HG03039 (cell line): ENCODE data around the gene PARD3B.

Source experiments
- ATAC-seq: cut with Tn5 transposase; IDR thresholded peaks from one replicate; pipeline ENCODE4 v1.9.1; 2021; ENCODE audit warnings: mild to moderate bottlenecking, moderate library complexity; ENCODE audit not compliant: unreplicated experiment

The PARD3B gene

DNA sequence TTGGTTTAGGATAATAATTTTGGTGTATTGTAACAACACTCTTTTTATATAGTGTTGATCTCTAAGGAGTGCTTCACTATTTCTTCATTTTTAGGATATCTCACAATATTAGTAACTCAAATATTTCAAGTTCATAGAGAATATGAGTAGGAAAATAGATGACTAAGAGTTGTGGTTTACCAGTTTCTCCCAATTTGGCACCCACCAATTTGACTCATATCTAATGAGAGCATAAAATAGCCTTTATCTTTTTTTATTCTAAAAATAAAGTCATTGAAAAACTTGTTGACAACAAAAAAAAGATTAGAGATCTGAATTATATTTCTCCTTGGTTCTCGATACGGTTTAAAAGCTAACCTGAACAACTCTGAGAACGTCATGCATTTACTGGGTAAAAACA lies 204.0 kb downstream of the PARD3B start:
- ATAC-seq: no peak

GRCh38 chr2:204750389-204750788 lies 205.1 kb downstream of the PARD3B start:
- no peak for ATAC-seq

DNA sequence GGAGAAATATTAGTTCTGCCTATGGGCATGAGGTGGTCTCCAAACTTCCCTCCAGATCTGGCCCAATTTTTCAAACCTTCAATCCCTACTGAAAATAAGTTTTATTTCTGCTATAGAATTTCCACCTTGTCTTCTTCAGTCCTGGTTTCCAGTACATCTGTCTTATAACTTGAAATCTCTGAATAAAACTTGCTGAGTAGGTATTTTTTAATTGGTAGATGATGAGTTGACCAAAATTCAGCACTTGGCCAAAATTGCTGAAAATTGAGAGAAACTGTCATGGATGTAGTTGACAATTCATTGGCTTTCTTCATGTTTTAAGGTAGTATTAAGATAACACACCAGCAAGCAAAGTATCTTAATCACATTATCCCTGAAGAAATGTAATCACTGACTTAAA lies 206.2 kb downstream of the PARD3B start:
- ATAC-seq: no peak

- no peak for ATAC-seq
These were observed 208.6 kb downstream of the PARD3B start for GRCh38 chr2:204753841-204754240.

DNA sequence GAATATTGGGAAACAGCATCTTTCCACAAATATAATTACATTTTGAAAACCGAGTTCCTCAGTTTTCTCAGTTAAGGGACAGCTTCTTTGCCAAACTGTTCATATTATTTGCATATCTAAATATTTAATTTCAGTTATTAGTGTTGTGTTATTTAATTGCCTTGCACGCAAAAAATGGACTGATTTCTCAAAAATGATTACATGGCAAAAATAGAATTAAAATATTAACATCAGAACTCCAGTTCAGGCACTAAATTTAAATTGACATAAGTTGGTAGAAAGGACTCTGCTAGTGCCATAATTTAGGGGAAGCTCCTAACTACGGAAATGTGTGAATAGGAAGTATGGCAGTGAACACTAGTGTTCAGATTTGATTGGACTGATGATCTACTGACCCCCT lies 209.6 kb downstream of the PARD3B start:
- no peak for ATAC-seq

- ATAC-seq: no peak
These were observed 218.9 kb downstream of the PARD3B start for GRCh38 chr2:204763974-204764703.

DNA sequence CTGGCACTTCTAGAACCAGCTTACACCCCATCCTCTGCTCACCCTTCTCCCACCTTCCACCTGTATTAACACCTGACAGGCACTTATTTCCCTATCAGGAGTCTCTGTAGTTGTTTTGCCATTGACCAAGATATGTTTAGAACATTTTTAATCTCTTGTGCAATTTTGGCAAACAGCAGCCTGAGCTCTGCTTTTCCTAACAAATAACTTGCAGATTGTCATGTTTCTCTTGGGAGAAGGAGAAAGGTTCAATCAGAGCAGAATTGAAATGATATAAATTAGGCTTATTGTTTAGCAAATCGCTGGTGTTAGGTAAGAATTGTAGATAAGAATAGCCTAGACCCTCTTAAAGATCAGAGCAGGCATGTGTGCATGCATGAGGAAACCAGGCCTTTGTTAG lies 225.5 kb downstream of the PARD3B start:
- ATAC-seq: no peak

DNA sequence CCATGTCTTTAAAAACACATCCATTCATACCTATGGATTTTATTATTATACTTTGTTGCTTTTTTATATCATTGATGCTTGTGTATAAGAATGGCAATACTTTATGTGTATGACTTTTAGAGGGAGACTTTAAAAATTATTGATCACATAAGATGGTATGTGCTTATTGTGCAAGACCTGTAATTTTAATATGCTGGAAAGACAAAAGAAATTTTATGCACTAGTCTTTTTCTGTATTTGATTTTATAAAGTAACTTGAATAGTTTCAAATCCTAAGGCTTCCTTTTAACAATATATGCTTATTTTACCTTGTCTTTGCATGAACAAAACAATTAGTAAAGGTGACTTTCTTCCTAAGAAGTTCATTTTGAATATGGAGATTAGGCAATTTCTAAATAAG lies 226.4 kb downstream of the PARD3B start:
- ATAC-seq: no peak

DNA sequence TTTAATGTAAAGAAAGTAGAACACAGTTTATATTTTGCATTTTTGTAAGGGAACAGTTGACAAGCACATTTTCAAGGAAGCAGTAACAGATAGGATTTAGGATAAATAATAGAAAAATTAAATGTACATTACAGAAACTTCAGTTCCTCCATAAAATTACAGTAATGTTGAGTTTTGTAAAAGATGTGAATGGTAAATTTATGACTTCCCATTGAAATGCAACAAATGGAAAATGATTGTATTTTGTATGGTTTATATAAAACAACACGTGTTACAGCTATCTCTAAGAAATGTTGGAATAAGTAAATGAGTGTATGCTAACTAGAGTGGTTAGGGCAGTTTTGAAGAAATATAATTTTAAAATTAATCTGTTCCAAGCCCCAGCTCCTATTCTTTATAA lies 227.3 kb downstream of the PARD3B start:
- ATAC-seq: no peak

DNA sequence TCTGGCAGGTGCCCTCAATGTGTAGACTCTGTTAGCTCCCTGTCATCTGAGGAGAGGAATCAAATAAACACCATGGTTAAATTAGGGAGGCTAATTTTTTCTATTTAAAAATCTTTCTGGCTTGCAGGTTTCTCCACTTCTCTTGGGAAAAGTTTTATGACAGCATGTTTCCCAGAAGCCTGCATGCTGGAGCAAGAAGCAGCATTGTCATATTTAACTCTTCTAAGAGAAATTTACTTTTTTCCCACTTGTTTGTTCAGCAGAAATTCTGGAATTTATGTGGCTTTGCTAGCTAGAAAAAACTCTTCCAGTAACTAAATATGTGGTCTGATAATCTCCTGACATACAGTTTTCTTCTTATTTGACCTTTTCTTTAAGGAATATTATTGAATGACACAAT lies 230.5 kb downstream of the PARD3B start:
- ATAC-seq: no peak

DNA sequence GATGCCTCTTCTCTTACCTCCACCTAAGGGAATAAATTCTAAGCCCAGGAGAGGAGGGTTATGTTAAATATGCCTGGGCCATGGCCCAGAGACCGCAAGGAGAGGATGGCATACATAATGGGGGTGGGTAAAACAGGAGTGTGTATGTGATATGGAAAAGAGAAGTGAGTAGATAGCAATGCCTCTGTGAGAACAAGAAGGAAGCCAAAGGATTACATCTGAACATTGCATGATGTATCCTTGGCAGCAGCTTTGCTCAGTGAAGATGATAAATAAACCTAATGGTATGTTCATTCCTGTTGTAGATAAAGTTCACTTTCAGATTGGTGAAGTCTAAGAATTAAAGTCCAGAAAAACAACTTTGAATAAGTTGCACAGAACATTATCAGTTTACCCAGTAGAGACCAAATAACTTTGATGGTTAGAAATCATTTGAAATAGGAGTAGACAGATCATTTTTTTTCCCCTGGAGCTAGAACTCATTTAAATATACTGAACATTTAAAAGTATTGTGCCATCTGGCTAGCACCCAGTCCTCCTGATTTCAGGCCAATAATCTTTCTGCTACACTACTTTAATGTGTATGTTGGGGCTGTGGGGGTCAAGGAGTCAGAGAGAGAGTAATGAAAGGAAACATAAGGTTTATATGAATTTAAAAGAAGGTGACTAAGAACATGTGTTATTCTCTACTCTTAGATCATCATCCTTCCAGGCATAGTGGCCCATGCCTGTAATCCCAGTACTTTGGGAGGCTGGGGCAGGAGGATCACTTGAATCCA lies 231.7 kb downstream of the PARD3B start:
- ATAC-seq: no peak

DNA sequence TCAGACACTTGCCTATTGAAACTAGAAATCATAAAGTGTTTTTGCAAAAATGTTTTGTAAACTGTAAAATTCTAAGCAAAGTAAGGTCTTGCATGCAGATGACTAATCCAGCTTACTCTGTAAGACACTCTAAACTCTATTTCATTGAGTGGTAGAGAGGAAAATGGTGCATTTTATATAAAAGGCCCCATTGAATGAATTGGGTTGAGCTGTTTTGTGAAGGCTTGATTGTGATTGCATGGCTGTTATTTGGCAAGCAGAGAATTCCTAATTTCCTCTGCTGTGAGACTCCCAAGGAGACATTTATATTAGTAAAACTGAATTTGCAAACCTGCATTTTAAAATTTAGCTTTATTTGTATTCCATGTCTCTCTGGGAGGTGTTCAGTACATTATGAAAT lies 234.5 kb downstream of the PARD3B start:
- no peak for ATAC-seq

DNA sequence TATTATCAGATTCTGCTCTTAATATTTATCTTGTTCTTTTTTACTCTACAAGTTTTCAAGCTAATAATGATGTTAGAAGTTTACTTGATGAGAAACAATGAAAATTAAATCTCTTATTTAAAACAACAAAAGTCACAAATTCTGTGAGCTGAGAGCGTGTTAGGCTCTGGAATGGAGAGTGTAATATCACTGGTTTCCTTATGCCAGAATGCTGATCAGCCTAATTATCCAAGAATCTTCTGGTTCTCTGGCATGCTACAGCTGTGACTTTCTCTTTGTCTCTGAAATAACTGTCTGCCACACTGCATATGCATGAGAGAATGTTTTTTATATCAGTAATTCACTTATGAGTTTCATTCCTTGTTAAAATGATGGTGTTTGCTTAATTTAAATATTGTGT lies 236.7 kb downstream of the PARD3B start:
- no peak for ATAC-seq

DNA sequence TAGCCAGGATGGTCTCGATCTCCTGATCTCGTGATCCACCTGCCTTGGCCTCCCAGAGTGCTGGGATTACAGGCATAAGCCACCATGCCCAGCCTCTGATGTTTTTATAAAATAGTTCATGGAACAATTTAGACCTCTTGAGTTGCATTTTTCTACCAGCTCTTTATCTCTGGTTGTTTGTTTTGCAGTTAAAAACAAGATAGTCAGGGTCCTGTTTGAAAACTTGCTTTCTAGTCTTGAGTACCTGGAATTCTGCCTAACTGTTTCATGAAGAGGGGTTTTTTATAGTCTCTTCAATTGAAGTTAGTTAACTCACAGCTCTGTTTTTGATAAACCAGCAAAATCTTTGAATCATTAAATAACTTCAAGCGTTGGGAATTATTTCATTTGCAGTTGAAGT lies 244.8 kb downstream of the PARD3B start:
- no peak for ATAC-seq

DNA sequence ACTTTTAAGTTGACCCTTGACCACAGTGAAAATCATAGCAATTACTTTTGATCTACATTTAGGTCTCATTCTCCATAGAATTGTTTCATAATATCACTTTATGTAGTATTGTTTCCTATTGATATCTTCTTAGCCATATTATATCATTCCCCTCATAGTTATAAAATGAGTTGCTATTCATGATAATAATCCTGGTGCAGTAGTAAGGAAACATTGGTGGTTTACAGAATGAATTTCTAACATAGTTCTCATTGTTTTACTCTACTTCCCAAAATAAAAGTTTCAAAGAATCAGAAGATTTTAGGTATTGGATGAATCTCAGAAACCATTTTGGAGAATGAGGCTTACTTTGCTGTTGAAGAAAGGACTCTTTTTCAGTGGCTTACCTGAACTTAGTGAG lies 246.0 kb downstream of the PARD3B start:
- ATAC-seq: no peak

DNA sequence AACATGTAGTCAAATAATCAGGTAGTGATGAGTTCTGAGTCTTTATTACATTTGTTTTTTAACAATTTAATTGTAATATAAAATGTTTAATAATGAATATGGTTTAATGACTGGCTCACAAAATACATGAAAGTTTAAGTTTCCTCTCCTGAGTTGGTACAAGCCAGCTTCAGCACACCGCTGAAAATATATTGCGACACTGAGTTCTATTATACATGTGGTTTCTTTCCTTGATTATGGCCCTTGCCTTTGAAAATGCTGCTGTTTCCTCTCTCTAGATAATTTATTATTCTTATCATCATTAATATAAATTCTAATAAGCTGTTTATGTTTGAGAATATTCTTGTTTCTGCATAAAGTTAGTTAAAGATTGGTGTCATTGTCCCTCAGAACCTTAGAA lies 249.3 kb downstream of the PARD3B start:
- no peak for ATAC-seq

- no peak for ATAC-seq
These were observed 249.9 kb downstream of the PARD3B start for GRCh38 chr2:204795156-204795555.

DNA sequence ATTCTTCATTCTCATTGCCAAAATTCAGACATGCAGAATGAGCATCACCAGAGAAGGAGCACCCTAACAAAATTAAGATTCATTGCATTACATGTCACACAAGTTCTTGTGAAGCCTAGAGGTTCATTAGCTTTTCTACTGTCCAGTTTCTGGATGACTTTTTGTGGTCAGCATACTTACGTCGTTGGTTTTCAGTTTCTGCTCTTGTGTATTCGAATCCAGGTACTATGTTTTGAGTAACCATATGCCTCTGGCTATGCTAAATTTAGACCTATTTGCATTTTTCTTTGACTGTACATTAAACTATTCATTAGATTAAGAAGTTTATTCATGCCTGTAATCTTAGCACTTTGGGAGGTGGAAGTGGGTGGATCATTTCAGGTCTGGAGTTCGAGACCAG lies 251.3 kb downstream of the PARD3B start:
- ATAC-seq: peak; percentile 91

DNA sequence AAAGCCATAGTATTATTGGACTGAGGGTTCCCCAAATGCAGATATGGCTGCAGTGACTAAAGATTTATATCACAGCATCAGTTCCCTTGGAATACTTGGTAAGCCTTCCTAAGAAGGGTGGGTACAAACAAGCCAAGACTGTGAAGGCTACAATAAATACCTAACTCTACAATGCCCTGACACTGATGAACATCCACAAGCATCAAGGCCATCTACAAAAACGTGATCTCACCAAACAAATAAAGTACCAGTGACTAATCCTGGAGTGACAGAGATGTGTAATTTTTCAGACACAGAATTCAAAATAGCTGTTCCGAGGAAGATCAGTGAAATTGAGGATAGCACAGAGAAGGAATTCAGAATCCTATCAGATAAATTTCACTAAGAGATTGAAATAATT lies 254.5 kb downstream of the PARD3B start:
- no peak for ATAC-seq

GRCh38 chr2:204808494-204808893 lies 263.2 kb downstream of the PARD3B start:
- no peak for ATAC-seq

DNA sequence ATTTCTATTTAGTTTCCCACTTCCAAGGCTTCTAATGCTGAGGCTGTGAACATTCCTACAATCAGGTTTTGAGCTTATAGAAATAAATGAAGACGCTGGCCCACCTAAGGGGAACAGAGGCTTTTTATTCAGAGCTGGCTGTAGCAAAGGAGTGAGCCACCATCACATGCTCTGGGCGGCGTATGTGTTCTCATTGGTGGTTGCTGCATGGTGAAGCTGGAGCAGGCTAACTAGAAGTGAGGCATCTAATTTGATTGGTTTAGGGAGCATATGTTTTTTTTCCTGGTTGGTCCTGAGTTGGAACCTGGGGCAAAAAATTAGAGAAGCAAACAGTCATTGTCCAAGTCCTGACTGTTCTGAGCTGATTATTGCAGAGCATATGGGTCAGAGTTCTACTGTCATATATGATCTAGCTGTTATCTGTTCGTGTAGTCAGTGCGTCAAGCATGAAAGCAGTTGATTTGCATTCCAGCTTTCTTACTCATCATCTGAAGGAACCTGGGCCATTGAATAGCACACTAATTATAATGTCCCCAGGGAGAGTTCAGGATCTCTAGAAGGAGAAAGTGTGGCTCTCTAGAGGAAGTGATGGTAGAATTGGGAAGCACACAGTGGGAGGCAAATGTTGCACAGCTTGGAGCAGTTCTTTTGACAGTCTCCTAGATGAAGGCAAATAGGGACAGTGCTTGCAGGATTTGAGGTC lies 279.6 kb downstream of the PARD3B start:
- ATAC-seq: no peak

DNA sequence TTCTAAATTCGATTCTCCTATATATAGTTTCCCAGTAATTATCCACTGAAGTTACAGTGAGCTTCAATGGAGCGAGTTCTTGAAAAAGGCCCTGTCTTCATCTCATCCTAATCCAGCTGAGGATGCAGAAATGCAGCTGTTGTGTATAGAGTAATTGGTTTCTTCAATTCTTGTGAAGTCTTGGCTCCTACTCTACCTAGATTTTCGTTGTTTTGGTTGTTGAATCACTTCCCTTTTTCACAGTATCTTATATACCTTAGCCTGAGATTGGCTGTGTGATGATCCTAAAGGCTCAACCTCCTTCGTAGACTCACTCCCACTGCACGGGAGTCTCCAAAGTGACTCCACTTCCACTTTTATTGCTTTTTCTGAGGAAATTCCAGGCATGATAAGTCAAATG lies 280.4 kb downstream of the PARD3B start:
- ATAC-seq: no peak
